ENCODE data around the gene CRLF2.
"Not testable (repeated sequence)": the region's sequence is repeated elsewhere in the genome, so short reads cannot be mapped to it uniquely, and the experiment has no call there.

CRLF2 gene

GRCh38 chrX:1167918-1168481 lies 44.4 kb downstream of the CRLF2 start:
- no peak for DNase-seq (ENCODE audit: low read depth)

- no peak for DNase-seq (ENCODE audit: low read depth)
These were observed 45.0 kb downstream of the CRLF2 start for GRCh38 chrX:1167466-1167865.

DNA sequence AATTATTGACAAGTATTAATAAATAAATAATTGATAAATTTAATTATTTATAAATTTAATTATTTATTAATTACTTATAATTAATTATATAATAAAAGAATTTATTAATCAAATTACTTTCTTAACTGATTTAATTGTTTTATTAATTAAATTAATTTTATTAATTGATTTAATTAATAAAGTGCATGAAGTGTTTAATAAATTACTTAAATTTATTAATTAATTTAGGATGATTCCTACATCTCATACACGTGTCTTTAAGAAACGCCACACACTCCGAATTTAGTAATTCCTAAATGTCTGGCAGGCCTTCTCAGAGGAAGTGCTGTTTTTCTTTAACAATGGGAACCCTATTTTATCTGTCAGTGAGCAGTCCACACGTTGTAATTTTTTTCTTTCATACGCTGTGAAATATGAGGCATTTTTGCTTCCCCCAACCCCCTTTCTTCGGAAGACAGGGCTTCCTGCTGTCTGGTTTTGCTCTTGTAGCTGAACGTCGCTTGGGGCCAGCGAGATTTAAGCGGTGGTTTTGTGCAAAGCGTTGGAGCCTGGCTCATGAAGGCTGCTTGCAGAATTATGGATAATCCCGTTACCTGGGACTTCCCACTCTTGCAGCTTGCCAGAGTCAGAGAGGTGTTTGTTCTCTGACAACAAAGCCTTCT lies 46.8 kb downstream of the CRLF2 start:
- no peak for DNase-seq (ENCODE audit: low read depth)

DNA sequence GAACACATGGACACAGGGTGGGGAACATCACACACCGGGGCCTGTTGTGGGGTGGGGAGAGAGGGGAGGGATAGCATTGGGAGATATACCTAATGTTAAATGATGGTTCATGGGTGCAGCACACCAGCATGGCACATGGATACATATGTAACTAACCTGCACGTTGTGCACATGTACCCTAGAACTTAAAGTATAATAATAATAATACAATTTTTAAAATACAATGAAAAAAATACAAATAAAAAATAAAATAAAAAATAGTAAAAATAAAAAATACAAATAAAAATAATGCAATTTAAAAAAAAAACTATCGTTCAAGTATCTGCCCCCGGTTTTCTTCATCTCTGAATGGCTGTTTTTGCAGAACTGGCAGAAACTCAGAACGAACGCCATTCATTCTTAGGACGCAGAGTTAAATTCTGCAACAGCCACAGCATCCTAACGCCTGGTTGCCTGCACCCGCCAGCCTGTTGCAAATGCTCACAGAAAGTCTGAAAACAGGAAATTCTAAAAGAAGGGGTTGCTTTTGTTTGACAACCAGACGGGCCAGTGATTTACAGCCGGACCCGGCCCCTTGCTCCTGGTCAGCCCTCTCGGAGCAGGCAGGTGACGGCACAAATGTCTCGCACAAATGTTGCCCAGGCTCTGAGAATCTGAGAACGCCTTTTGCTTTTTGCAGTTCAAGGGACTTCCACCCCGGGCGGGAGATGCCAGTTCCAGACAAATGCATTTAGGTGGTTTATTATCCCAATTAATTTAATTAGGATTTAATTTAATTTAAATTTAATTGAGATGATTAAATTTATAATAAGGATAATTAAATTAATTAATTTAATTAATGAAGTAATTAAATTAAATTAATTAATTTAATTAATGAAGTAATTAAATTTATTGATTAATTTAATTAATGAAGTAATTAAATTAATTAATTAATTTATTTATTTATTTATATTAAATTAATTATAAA lies 47.8 kb downstream of the CRLF2 start:
- no peak for DNase-seq (ENCODE audit: low read depth)

GRCh38 chrX:1163231-1163630 lies 49.2 kb downstream of the CRLF2 start:
- no peak for DNase-seq (ENCODE audit: low read depth)

DNA sequence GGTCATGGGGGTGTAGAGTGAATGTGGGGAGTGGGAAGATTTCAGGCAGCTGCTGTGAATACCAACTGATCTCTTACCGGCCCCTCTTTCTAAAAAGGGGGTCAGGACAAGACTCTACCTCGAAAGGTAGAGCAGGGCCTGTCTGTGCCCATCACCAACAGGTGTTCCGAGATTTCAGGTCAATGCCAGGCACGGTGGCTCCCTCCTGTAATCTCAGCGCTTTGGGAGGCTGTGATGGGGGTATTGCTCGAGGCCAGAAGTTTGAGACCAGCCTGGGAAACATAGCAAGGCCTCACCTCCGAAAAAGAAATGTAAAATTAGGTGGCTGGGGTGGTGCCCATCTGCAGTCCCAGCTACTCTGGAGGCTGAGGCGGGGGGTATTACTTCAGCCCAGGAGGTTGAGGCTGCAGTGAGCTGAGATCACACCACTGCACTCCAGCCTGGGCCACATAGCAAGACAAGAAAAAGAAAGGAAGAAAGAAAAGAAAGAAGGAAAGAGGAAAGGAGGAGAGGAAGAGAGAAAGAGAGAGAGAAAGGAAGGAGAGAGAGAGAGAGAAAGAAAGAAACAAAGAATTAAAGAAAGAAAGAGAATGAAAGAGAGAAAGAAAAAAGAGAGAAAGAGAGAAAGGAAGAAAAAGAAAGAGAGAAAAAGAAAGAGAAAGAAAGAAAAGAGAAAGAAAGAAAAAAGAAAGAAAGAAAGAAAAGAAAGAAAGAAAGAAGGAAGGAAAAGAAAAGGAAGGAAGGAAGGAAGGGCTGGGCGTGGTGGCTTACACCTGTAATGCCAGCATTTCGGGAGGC lies 50.1 kb downstream of the CRLF2 start:
- DNase-seq (ENCODE audit: low read depth): no peak

DNA sequence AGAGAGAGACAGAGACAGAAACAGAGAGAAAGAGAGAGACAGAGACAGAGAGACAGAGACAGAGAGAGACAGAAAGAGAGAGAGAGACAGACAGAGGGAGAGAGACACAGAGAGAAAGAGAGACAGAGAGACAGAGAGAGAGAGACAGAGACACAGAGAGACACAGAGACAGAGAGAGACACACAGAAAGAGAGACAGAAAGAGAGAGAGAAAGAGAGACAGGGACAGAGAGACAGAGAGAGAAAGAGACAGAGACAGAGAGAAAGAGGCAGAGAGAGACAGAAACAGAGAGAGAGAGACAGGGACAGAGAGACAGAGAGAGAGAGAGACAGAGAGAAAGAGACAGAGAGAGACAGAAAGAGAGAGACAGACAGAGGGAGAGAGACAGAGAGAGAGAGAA lies 52.9 kb downstream of the CRLF2 start:
- no peak for DNase-seq (ENCODE audit: low read depth)

GRCh38 chrX:1156681-1157455 lies 55.6 kb downstream of the CRLF2 start:
- DNase-seq (ENCODE audit: low read depth): not testable (repeated sequence)

- DNase-seq (ENCODE audit: low read depth): no peak
These were observed 58.5 kb downstream of the CRLF2 start for GRCh38 chrX:1153940-1154339.

DNA sequence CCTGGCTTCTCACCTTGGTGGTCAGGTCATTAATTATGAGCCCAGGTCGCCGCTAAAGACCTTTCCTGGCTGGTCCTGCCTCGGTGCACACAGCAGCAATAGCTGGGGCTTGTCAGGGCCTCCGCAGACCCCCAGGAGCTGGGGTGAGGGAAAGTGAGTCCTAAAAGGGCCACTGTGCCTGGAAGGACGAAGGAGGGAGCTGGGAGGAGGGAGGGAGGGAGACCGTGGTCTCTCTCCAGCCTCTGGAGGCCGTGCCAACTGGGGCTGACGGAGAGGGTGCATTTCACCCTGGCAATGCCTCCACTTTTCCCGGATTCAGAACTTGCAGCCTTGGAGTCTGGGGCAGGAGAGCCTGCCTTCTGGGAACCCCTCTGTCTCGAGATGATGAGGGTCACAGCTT lies 60.4 kb downstream of the CRLF2 start:
- no peak for DNase-seq (ENCODE audit: low read depth)

DNA sequence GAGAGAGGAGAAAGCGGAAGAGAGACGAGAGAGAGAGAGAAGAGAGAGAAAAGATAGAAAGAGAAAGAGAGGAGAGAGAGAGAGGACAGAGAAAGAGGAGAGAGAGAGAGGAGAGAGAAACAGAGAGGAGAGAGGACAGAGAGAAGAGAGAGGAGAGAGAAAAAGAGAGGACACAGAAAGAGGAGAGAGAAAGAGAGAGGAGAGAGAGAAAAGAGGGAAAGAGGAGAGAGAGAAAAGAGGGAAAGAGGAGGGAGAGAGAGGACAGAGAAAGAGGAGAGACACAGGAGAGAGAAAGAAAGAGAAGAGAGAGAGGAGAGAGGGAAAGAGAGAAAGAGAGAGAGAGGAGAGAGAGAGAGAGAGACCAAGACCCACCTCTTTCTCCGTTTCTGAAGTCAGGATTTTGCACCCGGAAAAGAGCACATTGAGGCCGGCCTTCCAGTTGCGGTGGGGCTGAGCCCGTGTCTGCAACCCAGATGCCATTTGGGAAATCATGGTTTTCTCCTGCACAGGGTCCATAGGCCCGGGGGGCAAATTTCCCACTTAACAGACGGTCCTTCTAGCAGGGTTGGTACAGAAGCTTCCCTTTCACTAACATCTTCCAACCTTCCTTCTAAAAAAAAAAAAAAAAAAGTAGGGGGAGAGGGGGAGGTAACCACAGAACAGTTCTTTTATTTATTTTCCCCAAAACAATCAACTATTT lies 60.9 kb downstream of the CRLF2 start:
- DNase-seq (ENCODE audit: low read depth): no peak

DNA sequence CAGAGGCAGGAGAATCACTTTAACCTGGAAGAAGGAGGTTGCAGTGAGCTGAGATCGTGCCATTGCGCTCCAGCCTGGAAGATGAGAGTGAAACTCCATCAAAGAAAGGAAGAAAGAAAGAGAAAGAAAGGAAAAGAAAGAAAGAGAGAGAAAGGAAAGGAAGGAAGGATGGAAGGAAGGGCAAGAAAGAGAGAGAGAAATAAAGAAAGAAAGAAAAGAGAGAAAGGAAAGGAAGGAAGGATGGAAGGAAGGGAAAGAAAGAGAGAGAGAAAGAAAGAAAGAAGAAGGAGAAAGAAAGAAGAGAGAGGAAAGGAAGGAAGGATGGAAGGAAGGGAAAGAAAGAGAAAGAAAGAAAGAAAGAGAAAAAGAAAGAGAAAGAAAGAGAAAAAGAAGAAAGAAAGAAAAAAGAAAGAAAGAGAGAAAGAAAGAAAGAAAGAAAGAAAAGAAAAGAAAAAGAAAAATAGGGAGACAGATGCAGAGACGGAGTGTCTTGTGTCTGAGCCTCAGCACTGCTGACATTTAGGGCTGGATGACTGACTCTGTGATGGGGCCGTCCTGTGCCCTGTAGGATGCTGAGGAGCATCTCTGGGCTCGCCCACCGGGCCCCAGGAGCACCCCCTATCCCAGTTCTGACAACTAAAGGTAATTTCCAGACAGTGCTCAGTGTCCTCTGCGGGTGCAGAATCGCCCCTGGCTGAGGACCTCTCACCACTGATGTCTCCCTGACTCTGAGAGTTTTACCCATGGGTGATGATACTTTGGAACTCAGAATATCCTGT lies 61.7 kb downstream of the CRLF2 start:
- DNase-seq (ENCODE audit: low read depth): no peak

DNA sequence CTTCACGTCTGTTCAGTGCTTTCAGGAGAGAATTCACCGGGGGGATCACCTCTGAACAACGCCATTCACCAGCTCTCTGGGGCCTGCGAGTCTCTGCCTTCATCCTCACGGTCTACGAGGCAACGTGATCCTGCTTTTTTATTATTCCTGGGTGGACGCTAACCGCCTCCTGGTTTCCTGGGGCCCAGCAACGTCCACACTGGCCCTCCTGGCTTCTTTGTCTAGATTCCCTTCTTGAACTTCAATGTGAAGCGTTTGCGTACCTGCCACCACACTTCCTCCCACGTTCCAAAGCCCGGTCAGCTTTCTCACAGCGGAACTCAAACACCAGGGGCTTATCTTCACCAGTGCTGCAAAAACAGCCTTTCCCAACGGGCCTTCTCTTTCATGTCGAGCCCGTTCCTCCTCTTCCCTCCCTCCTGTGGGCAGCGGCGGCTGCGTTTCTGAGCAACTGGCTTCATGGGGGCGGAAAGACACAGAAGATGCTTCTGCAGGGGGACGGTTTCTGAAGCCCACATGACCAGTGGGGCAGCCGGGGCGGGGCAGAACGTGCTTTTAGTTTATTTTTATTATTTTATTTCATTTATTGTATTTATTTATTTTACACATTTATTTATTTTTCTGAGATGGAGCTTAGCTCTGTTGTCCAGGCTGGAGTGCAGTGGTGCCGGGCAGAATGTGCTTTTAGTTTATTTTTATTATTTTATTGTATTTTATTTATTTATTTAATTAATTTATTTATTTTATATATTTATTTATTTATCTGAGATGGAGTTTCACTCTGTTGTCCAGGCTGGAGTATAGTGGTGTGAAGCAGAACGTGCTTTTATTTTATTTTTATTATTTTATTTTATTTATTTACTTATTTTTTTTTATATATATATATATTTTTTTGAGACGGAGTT lies 64.6 kb downstream of the CRLF2 start:
- DNase-seq (ENCODE audit: low read depth): no peak

GRCh38 chrX:1144293-1144692 lies 68.2 kb downstream of the CRLF2 start:
- no peak for DNase-seq (ENCODE audit: low read depth)

All from activated T-cell treated with anti-CD3 and anti-CD28 coated beads for 48 hours (primary cell).